Measurements from ENCODE around the gene CCDC97.

CCDC97 gene

GRCh38 chr19:41359741-41360140, 49.8 kb downstream of the CCDC97 start:
- Histone ChIP-seq H4K20me1 (ENCODE audit: low read depth, low read length) (no peaks in the 10 kb centered on the region), H3K79me2 (ENCODE audit: insufficient read depth, low read length) (peaks cover 5% of the 10 kb centered on the region; the same call in 1 of the 2 replicates), H2AFZ (ENCODE audit: low read depth, low read length, severe bottlenecking) (no peak overlapping the region), H3K4me2 (ENCODE audit: low read depth, low read length, poor library complexity, severe bottlenecking) (no peak overlapping the region), H3K27me3 (ENCODE audit: low read length) (no peaks in the 10 kb centered on the region), H3K9me2 (replicated peaks; ENCODE audit: insufficient read depth, low read length) (no peaks in the 10 kb centered on the region), H3K9ac (ENCODE audit: low read length) (no peak overlapping the region), H3F3A (ENCODE audit: insufficient read depth) (peaks cover 5% of the 10 kb centered on the region; the same call in 1 of the 2 replicates), H3K4me3 (ENCODE audit: insufficient read depth, low read length, poor library complexity, severe bottlenecking) (no peak overlapping the region), H3K9me3 (ENCODE audit: insufficient read depth, low read length) (no peaks in the 10 kb centered on the region), H3K27ac (ENCODE audit: low read depth, low read length) (no peak overlapping the region), H3K36me3 (ENCODE audit: low read length) (no peaks in the 10 kb centered on the region)
- TF ChIP-seq EZH2phosphoT487 (conservative IDR thresholded peaks at IDR 0.05; ENCODE audit: low read length) = no peak
- TF ChIP-seq CTCF (IDR thresholded peaks at IDR 0.05; ENCODE audit: insufficient read depth, low read length, poor library complexity, severe bottlenecking) = no peak

GRCh38 chr19:41362143-41362847, 52.3 kb downstream of the CCDC97 start:
- no peak overlapping the region for H3K4me2 ChIP-seq (ENCODE audit: low read depth, low read length, poor library complexity, severe bottlenecking)
- no peak overlapping the region for H3K27ac ChIP-seq (ENCODE audit: low read depth, low read length)

GRCh38 chr19:41363371-41363752, 53.4 kb downstream of the CCDC97 start:
- Histone ChIP-seq H3K27ac (ENCODE audit: low read depth, low read length) (peak overlapping the region; percentile 94), H3K9me3 (ENCODE audit: insufficient read depth, low read length) (no peaks in the 10 kb centered on the region), H3F3A (ENCODE audit: insufficient read depth) (peaks cover 5% of the 10 kb centered on the region; the same call in 1 of the 2 replicates), H3K4me3 (ENCODE audit: insufficient read depth, low read length, poor library complexity, severe bottlenecking) (peak overlapping the region; percentile 80), H3K79me2 (ENCODE audit: insufficient read depth, low read length) (peaks cover 17% of the 10 kb centered on the region; the same call in 1 of the 2 replicates), H3K27me3 (ENCODE audit: low read length) (no peaks in the 10 kb centered on the region), H4K20me1 (ENCODE audit: low read depth, low read length) (no peaks in the 10 kb centered on the region), H3K36me3 (ENCODE audit: low read length) (no peaks in the 10 kb centered on the region), H3K4me2 (ENCODE audit: low read depth, low read length, poor library complexity, severe bottlenecking) (peak overlapping the region; percentile 86), H3K9me2 (replicated peaks; ENCODE audit: insufficient read depth, low read length) (no peaks in the 10 kb centered on the region), H2AFZ (ENCODE audit: low read depth, low read length, severe bottlenecking) (peak overlapping the region; percentile 86), H3K9ac (ENCODE audit: low read length) (peak overlapping the region; percentile 78)
- no peak for TF ChIP-seq CTCF (IDR thresholded peaks at IDR 0.05; ENCODE audit: insufficient read depth, low read length, poor library complexity, severe bottlenecking)
- no peak for TF ChIP-seq EZH2phosphoT487 (conservative IDR thresholded peaks at IDR 0.05; ENCODE audit: low read length)

More at GRCh38 chr19:41362143-41362847, 52.3 kb downstream of the CCDC97 start:
- H2AFZ ChIP-seq (ENCODE audit: low read depth, low read length, severe bottlenecking) = no peak overlapping the region
- H3K36me3 ChIP-seq (ENCODE audit: low read length) = no peaks in the 10 kb centered on the region
- no peaks in the 10 kb centered on the region for H3K9me2 ChIP-seq (replicated peaks; ENCODE audit: insufficient read depth, low read length)
- H4K20me1 ChIP-seq (ENCODE audit: low read depth, low read length) = no peaks in the 10 kb centered on the region
- H3K27me3 ChIP-seq (ENCODE audit: low read length) = no peaks in the 10 kb centered on the region
- no peak for TF ChIP-seq EZH2phosphoT487 (conservative IDR thresholded peaks at IDR 0.05; ENCODE audit: low read length)
- no peak for TF ChIP-seq CTCF (IDR thresholded peaks at IDR 0.05; ENCODE audit: insufficient read depth, low read length, poor library complexity, severe bottlenecking)
- peaks cover 17% of the 10 kb centered on the region; the same call in 1 of the 2 replicates for H3K79me2 ChIP-seq (ENCODE audit: insufficient read depth, low read length)
- H3K4me3 ChIP-seq (ENCODE audit: insufficient read depth, low read length, poor library complexity, severe bottlenecking) = no peak overlapping the region
- peaks cover 5% of the 10 kb centered on the region; the same call in 1 of the 2 replicates for H3F3A ChIP-seq (ENCODE audit: insufficient read depth)
- no peak overlapping the region for H3K9ac ChIP-seq (ENCODE audit: low read length)
- H3K9me3 ChIP-seq (ENCODE audit: insufficient read depth, low read length) = no peaks in the 10 kb centered on the region
